ENCODE data around the gene PIM1. TPM values are rescaled to one million over a fixed set of nuclear protein-coding genes. Genes with fewer than 3 reads are reported as not detected.
A peak's percentile ranks its signal among the peaks of the same experiment; 100 is the strongest.
"Not testable (repeated sequence)": the region's sequence is repeated elsewhere in the genome, so short reads cannot be mapped to it uniquely, and the experiment has no call there.

Gene PIM1
- total RNA-seq, 1 donor from 2014 or later = 50.9 TPM

GRCh38 chr6:37180075-37180474 is 10.1 kb downstream of the PIM1 start:
- intact Hi-C loops (cut with DNase I) = no loop called here
- ATAC-seq (no peak), DNase-seq (ENCODE audit: low spot score) (no peak)

GRCh38 chr6:37180610-37181009 is 10.7 kb downstream of the PIM1 start:
- DNase-seq (ENCODE audit: low spot score); intact Hi-C loops (cut with DNase I); ATAC-seq: not testable (repeated sequence)

DNA sequence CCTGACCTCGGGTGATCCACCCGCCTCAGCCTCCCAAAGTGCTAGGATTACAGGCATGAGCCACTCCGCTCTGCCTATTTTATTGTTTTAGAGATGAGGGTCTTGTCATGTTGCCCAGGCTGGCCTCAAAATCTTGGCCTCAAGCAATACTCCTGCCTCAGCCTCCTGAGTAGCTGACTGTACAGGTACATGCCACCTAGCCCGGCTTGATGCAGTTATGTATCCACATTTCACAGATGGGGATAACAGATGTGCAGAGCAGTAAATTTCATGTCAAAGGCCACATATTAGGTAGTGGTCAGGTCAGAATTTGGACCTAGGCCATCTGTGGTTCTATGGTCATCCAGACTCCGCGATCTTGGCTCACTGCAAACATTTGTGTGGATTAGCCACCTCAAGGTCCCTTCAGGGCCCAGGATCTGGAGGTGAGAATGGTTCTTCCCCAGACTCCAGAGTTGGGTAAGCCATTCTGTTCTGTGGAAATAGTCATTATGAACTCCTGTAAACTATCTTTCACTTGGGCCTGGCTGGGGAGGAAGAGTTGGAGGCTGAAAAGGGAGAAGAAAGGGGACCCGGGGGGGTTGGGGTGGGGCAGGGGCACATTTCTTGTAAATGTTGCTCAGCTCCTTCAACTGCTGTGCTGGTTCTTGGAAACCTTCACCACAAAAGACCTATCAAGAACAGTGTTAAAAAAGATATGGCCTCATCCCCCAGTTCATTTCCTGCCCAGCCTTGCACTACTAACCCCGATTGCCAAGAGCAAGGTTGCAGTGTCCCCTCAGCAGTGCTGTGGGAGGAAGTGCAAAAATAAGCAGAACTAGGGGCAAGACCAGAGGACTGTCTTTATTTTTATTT is 13.0 kb downstream of the PIM1 start:
- peak; percentile 65 for ATAC-seq
- intact Hi-C loops (cut with DNase I) = no loop called here

GRCh38 chr6:37185949-37186720 is 16.2 kb downstream of the PIM1 start:
- intact Hi-C loops (cut with DNase I); DNase-seq (ENCODE audit: low spot score): not testable (repeated sequence)
- ATAC-seq = peak; percentile 32

More for the DNA sequence above, 13.0 kb downstream of the PIM1 start:
- DNase-seq (ENCODE audit: low spot score) = no peak

- DNase-seq (ENCODE audit: low spot score) = no peak
- intact Hi-C loops (cut with DNase I) = no loop called here
- peak; percentile 22 for ATAC-seq
These were observed 17.5 kb downstream of the PIM1 start for GRCh38 chr6:37187321-37188022.

DNA sequence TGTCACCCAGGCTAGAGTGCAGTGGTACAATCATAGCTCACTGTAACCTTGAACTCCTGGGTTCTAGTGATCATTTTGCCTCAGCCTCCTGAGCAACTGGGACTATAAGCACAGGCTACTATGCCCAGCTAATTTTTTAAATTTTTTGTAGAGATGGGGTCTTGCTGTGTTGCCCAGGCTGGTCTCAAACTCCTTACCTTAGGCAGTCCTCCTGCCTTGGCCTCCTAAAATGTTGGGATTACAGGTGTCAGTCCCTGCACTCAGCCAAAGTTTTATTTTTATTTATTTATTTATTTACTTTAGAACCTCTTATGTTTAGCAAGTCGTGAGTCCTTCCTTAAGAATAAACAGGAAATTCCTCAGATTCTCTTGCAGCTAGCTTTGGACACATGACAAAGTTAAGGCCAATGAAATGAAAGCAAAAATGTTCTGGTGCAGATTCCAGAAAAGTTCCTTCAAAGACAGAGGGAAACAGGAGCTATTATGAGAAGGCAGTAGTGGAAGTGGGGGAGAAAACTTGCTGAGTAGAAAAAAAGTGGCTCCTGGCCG is 19.1 kb downstream of the PIM1 start:
- DNase-seq (ENCODE audit: low spot score) (no peak), ATAC-seq (no peak)
- intact Hi-C loops (cut with DNase I) = no loop called here

DNA sequence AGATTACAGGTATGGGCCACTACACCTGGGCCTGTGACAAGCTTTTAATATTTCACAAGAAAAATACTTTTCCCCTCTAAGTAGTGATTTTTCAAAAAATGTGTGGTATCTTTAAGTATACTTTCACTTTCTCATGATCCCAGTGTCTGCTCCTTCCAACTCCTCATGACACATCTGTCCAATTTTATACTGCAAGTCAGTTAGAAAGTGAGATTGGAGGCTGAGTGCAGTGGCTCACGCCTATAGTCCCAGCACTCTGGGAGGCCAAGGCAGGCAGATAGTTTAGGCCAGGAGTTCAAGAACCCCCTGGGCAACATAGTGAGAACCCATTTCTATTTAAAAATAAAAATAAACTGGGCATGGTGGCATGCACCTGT is 20.2 kb downstream of the PIM1 start:
- DNase-seq (ENCODE audit: low spot score) (no peak), ATAC-seq (no peak)
- intact Hi-C loops (cut with DNase I) = no loop called here

DNA sequence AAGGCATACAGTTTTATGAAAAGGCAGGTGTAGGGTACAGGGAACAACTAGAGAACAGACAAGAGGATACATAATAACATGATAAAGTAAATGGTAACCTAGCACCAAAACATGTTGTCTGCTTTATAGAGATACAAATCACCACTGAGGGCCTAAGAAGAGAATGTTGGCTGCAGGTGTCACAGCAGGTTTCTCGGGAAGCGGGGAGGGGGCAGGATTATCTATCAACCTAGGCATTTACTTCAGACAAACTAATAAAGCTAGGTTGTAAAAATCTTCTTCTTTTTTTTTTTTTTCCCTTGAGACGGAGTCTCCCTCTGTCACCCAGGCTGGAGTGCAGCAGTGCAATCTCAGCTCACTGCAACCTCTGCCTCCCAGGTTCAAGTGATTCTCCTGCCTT is 22.7 kb downstream of the PIM1 start:
- ATAC-seq (no peak), DNase-seq (ENCODE audit: low spot score) (no peak)
- intact Hi-C loops (cut with DNase I) = no loop called here

DNA sequence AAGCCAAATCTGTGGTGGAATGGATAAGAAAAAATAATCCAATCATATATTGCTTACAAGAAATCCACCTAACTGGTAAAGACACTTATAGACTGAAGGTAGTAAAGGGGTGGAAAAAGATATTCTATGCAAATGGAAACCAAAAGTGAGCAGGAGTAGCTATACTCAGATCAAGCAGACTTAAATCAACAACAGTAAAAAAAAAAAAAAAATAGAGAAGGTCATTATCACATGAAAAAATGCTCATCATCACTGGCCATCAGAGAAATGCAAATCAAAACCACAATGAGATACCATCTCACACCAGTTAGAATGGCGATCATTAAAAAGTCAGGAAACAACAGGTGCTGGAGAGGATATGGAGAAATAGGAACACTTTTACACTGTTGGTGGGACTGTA is 24.9 kb downstream of the PIM1 start:
- DNase-seq (ENCODE audit: low spot score); intact Hi-C loops (cut with DNase I); ATAC-seq: not testable (repeated sequence)

- intact Hi-C loops (cut with DNase I); ATAC-seq; DNase-seq (ENCODE audit: low spot score): not testable (repeated sequence)
These were observed 26.5 kb downstream of the PIM1 start for GRCh38 chr6:37196451-37196850.

DNA sequence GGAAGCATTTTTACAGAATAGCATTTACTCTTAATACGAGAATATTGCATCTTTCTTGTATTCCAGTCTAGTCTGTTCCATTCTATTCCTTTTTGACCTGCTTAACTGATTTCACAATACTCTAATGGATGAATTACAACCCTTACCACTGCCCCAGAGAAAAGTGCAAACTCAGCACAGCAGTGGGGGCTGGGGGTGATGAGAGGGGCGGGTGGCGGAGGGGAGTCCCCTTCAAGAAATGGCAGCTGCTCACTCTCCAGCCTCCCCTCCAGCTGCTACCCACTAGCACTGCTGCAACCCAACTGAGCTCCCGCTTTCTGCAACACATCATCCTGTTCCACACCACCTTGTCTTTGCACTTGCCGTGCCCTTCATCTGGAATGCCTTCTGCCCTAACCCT is 30.1 kb downstream of the PIM1 start:
- no peak for ATAC-seq
- intact Hi-C loops (cut with DNase I) = no loop called here
- DNase-seq (ENCODE audit: low spot score) = no peak

GRCh38 chr6:37201726-37202125 is 31.8 kb downstream of the PIM1 start:
- DNase-seq (ENCODE audit: low spot score) (no peak), ATAC-seq (no peak)
- intact Hi-C loops (cut with DNase I) = no loop called here

GRCh38 chr6:37202788-37203491 is 33.0 kb downstream of the PIM1 start:
- ATAC-seq (no peak), DNase-seq (ENCODE audit: low spot score) (no peak)
- intact Hi-C loops (cut with DNase I) = no loop called here

DNA sequence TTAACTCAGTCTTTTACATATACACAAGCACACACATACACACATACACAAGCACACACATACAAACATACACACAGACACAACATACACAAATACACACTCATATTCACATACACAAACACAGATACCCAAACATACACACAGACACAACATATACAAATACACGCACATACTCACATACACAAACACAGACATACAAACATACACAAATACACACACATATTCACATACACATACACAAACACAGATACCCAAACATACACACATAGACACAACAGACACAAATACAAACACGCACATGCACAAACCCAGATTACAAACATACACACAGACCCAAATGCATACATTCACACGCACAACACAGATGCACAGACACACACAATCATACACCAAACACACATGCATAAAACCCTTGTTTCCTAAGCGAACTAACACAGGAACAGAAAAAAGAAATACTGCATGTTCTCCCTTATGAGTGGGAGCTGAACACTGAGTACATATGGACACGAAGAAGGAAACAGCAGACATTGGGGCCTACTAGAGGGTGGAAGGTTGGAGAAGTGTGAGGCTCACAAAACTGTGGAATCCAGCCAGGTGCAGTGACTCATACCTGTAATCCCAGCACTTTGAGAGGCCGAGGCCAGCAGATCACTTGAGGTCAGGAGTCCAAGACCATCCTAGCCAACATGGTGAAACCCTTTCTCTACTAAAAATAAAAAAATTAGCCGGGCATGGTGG is 34.2 kb downstream of the PIM1 start:
- intact Hi-C loops (cut with DNase I) = no loop called here
- DNase-seq (ENCODE audit: low spot score) = no peak

DNA sequence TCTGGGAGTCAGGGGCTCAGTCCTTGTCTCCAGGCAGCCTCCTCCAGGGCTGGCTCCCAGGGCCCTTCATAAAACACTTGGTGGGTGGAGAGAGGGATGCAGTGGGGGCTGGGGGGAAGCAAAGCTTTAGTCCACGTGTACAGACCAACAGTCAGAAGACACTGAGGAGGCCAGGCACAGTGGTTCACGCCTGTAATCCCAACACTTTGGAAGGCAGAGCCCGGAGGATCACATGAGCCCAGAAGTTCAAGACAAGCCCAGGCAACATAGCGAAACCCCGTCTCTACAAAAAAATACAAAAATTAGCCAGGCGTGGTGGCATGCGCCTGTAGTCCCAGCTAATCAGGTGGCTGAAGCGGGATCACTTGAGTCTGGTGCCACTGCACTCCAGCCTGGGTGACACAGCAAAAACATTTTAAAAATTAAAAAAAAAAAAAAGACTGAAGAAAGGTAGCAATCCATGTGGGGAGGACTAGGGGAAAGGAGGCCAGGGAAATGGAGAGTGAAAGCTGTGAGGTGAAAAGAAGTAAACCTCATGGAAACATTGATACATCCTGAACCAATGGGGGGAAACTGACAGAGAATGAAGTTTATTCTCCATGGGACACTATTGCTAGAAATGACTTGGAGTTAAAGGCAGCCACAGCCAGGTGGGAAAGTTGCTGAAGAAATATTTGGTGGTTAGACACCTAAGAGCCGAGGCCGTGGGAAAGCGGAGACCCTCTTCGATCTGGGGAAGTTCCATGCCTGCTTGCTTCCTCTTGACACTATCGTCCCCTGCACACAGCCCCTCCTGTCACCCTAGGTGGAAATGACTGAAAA is 35.4 kb downstream of the PIM1 start:
- intact Hi-C loops (cut with DNase I) = no loop called here
- DNase-seq (ENCODE audit: low spot score) (no peak), ATAC-seq (no peak)

More for the DNA sequence above, 34.2 kb downstream of the PIM1 start:
- ATAC-seq = no peak

GRCh38 chr6:37205997-37206340 is 36.0 kb downstream of the PIM1 start:
- ATAC-seq (no peak), DNase-seq (ENCODE audit: low spot score) (no peak)
- intact Hi-C loops (cut with DNase I) = no loop called here

DNA sequence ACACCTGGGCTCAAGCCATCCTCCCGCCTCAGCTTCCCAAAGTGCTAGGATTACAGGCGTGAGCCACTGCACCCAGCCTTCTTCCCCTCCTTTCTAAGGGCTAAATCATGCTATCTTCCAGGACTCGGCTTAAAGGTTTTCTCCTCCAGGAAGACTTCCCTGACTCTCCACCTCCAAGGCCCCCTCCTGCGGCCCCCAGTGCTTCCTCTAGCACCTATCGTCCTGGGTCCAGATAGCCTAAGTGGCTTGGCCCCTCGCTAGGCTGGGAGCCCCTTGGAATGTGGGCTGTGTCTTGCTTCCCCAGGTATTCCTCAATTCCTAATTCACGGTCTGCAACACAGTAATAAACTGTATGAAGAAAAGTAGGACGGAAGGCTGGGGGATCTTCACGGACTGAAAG is 36.7 kb downstream of the PIM1 start:
- DNase-seq (ENCODE audit: low spot score) = no peak
- ATAC-seq = no peak
- intact Hi-C loops (cut with DNase I) = no loop called here

All from sciatic nerve (tissue), 2 donors.